Activated CD4-positive, CD25-positive, alpha-beta regulatory T cell treated with anti-CD3 and anti-CD28 coated beads, Interleukin-2, amount 50 U/mL, for 72 hours (primary cell): Measurements from ENCODE around the gene TMEM204.
A peak's percentile ranks its signal among the peaks of the same experiment; 100 is the strongest.

Experiments used
- DNase-seq: peaks from one replicate; pipeline ENCODE4 v3.0.0; 2021

TMEM204 gene

DNA sequence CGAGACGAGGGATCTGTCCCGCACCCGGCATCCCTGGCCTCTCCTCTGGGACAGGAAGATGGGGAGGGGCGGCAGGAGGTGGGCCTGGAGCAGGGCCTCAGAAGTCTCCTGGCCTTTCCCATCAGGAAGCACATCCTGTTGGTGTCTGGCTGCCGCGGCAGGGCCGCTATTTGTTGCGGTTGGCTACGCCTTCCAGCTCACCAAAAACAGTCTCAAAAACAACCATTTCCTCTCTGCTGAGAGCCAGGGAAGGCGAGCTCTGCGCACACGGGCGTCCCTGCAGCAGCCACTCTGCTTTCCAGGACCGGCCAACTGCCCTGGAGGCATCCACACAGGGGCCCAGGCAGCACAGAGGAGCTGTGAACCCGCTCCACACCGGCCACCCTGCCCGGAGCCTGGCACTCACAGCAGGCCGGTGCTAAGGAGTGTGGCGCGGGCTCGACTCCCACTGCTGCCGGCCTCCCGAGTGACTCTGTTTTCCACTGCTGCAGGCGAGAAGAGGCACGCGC is at the start of gene TMEM204:
Gene TMEM204, plus strand, starts transcription at position 224 of the 509 bp plus-strand sequence. CDS start 610 bp downstream, outside the sequence.
- DNase-seq = no peak

DNA sequence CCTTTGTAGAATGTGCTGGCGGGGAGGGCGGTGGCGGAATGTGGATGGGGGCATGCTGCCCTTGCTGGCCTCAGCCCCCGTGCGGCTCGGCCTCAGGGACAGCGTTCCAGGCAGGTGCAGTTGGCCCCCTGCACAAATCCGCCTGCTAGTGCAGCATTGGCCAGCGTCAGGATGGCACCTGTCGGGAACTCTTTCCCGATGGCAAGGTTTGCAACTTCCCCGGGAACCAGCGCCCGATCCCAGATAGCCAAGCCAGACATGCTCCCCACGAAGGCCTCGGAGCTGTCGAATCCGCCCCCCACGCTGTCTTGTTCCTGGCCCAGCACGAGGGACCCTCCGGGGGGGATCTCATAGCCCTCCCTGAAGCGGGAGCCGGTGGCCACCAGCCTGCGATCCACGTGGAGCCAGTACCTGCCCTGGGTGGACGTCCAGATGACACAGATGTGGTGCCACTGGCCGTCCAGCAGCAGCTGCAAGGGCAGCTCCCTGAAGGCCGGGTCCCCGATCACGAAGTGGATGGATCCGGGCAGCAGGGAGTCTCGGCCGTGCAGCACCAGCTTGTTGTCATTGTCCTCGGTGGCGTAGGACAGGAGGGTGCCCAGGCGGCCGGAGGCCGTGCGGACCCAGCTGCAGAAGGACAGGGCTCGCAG is 47.5 kb upstream of the TMEM204 start:
- no peak for DNase-seq

DNA sequence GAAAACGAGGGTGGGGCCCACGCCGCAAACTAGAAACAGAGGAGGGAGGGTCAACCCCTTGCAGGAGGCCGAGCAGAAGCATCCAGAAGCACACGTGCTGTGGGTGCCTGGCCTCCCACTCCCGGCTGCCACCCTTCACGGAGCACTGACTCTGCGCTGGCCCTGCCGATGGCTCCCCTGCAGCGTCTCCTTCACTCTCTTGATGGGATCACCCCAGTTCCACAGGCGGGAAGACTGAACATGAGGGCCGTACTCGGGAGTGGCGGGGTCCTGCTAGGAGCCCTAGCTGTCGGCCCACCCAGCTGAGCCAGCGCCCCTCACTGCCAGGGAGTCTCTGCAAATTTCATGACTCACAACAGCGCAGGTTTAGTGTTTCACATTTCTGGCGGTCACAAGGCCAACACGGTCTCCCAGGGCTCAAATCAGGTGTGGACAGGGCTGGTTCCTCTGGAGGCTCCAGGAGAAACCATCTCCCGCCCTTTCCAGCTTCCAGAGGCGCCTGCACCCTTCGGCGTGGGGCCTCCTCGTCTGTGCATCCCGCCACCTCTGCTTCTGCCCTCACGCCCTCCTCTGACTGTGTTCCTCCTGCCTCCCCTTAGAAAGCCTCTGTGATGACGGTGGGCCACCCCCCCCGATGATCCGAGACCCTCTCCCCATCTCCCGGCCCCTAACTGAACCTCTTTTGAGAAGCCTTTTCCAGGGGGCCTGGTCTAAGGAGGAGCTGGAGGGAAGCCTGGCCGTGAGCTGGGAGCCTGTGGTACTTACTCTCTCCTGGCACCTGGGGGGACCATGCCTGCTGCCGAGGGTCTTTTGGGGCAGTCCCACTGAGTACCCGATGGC is 46.7 kb upstream of the TMEM204 start:
- no peak for DNase-seq

DNA sequence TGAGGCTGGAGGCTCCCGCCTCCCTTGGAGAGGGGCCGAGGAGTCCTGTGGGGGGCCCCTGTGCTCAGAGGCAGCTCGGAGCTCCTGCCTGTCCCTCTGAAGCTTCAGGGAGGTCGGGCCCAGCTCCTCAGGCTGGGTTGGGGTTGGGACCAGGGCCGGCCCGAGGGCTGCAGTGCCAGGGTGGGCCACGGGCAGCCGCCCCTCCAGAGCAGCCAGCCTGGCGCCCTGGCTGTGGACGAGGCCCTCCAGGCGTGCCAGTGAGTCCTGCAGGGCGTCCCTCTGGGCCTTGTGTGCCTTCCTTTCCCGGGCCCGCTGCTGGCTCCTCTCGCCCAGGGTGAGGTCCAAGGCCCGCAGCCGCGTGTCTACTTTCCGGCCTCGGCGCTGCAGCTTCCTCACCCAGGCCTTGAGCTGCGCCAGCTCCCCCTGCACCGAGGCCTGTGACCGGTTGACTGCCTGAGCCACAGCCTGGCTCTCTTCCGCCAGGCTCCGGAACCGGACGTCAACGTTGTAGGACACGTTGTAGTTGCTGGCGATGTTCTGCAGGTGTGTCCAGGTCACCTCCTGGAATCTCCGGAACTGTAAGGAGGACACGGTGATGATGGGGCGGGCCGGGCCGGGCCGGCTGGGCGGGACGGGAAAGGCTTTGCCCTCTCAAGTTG is 45.9 kb upstream of the TMEM204 start:
- DNase-seq = no peak

DNA sequence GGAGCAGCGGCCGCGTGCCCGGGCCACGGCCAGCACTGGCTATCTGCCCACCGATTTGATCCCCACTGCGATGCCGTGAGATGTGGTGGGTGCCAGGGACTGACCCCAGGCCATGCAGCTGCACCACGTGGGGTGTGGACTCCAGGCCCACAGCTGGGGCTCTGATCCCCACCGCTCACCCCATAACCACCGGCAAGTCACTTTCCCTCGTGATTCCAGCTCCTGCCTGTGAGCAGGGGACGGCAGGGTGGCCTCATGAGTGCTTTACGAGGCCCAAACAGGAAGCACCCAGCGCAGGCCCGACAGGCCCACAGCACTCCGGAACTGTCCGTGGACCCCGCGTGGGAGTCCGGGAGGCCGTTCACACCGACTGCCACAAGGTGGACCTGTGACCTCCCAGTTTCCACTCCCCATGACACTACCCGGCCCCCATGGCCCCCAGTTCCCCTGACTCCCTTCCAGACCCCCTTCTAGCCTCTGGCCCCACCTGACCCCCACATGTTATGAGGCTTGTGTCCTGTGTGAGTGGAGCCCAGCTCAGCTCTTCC is 45.3 kb upstream of the TMEM204 start:
- DNase-seq = no peak

GRCh38 chr16:1488619-1489018 is 44.8 kb upstream of the TMEM204 start, which contains the start of gene PTX4:
Gene PTX4, minus strand, starts transcription at chr16:1488944. Its CDS starts 35 bp downstream, at chr16:1488909.
- DNase-seq = no peak

DNA sequence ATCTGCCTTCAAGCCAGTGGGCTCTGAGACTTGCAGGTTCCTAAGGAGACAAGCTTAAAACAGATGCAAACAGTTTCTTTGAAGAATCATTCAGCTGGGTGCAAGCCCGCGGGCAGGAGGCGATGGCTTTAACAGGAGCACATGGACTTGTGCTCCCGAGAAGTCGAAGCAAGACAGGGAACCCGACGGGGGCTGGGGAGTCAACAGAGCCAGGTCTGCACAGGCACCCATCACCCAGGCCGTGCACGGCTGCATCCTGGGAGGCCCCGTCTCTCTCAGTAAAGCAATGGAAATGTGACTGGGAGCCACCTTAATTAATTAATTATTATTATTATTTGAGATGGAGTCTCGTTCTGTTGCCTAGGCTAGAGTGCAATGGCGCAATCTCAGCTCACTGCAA is 44.4 kb upstream of the TMEM204 start:
- DNase-seq = no peak

DNA sequence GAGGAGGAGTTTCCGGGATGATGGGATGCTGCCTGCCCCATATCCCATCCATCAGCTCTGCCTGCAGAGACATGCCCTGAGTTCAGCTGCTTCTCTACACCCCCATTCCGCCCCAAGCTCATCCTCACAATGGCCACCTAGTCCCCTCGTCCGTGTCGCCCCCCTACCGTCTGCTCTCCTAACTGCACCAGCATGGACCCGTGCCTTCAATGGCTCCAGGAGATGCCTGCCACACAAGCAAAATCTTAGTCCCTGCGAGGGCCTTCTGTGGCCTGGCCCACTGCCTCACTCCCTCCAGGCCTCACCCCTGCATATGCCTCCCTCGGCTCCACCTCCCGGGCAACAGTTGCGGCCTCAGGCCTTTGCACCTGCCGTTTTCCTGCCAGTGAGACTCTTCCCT is 42.1 kb upstream of the TMEM204 start:
- no peak for DNase-seq

- DNase-seq = no peak
These were observed 41.2 kb upstream of the TMEM204 start for GRCh38 chr16:1492082-1492922.

DNA sequence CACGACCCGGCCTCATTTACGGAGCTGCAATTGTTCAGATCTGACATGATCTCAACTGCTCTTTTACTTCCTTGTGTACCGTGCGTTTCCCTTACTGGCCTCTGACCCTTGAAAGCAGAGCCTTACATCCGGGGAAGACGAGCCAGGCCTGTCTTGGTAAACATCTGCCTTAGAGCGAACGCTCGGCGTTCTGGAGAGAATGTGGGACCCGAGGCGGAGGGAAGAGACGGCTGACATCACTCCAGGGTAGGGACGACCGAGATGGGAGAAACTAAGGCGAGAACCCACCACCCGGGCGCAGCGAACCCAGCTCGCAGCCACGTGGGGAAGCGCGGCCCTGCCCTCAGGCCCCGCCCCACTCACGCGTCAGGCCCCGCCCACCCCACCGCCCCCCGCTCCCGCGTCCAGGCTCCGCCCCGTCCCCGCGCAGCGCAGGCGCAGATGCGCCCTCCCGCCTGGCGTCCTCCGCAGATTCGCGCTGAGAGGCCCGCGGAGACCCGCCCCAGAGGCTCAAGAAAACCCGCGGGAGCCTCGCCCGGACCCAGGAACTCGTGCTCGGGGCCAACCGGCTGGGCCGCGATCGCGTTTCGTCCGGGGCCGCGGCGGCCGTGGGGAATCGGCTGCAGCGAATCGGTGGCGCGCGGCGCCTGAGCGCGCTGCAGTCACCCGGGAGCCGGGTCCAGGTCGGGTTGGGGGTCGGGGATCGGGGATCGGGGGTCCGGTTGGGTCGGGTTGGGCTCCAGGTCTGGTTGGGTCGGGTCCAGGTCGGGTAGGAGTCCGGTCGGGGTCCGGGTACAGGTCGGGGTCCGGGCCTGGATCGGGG is 40.3 kb upstream of the TMEM204 start, which contains the start of gene TELO2:
Gene TELO2, plus strand, starts transcription at position 438 of the 823 bp plus-strand sequence. CDS start 922 bp downstream, outside the sequence.
- peak; percentile 93 for DNase-seq

- peak; percentile 44 for DNase-seq
These were observed 39.7 kb upstream of the TMEM204 start for GRCh38 chr16:1493746-1494094.

GRCh38 chr16:1494129-1494640 is 39.3 kb upstream of the TMEM204 start:
- DNase-seq = no peak

GRCh38 chr16:1494711-1495110 is 38.8 kb upstream of the TMEM204 start:
- no peak for DNase-seq

- DNase-seq = no peak
These were observed 38.1 kb upstream of the TMEM204 start for GRCh38 chr16:1495211-1495888.

GRCh38 chr16:1495889-1496262 is 37.6 kb upstream of the TMEM204 start:
- DNase-seq = no peak

GRCh38 chr16:1496464-1496863 is 37.0 kb upstream of the TMEM204 start:
- DNase-seq = no peak

DNA sequence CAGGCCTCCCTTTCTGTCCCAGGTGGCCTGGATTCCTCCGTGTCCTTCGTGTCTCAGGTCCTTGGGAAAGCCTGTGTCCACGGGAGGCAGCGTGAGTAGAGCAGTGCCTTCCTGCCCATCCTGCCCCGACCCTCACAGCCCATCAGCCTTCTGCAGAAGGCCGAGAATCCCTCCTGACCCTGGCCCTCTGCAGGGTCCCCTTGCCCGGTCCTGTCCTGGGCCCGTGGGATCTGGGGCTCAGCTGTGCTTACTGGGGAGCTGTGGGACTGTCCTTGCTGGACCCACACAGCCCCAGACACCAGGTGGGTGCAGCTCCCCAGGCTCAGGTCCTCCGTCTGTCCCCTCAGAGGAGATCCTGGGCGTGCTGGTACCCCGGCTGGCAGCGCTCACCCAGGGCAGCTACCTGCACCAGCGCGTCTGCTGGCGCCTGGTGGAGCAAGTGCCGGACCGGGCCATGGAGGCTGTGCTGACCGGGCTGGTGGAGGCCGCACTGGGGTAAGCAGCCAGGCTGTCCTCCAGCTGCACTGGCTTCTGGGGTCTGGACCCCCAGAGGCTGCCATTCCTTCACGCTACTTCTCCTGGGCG is 36.4 kb upstream of the TMEM204 start:
- no peak for DNase-seq

- no peak for DNase-seq
These were observed 34.4 kb upstream of the TMEM204 start for GRCh38 chr16:1498899-1499676.
